Mesothelial cell of epicardium (in vitro differentiated cells): ENCODE measurements around the gene KLHL21. TPM values are rescaled to one million over a fixed set of nuclear protein-coding genes. Genes with fewer than 3 reads are reported as not detected.
"Not testable (repeated sequence)": the region's sequence is repeated elsewhere in the genome, so short reads cannot be mapped to it uniquely, and the experiment has no call there.

ENCODE experiments used
- DNase-seq, 2 experiments: peaks; one replicate each; pipeline ENCODE4 v3.0.0; 2021; ENCODE audit warnings: low spot score in 2 of 2; ENCODE audit not compliant: unreplicated experiment in 2 of 2
- H3K27ac Mint-ChIP-seq: 2 replicates; pipeline ENCODE4 v1.8.0; 2021; ENCODE audit warnings: mixed read lengths
- H3K27me3 Mint-ChIP-seq: 2 replicates; pipeline ENCODE4 v1.8.0; 2021; ENCODE audit warnings: low read depth, mixed read lengths
- H3K36me3 Mint-ChIP-seq: 2 replicates; pipeline ENCODE4 v1.8.0; 2021; ENCODE audit warnings: mixed read lengths
- H3K4me1 Mint-ChIP-seq: 2 replicates; pipeline ENCODE4 v1.8.0; 2021; ENCODE audit warnings: mixed read lengths
- H3K4me3 Mint-ChIP-seq: 2 replicates; pipeline ENCODE4 v1.8.0; 2021; ENCODE audit warnings: mild to moderate bottlenecking, moderate library complexity, mixed read lengths
- H3K9me3 Mint-ChIP-seq: 2 replicates; pipeline ENCODE4 v1.8.0; 2021; ENCODE audit warnings: mixed read lengths
- CTCF ChIP-seq: fragments of 200-600 bp; sonication (generic); IDR thresholded peaks from one replicate; pipeline ENCODE4 v1.5.0; 2021; ENCODE audit warnings: antibody characterized with exemption; ENCODE audit not compliant: unreplicated experiment
- total RNA-seq: library from RNA; stranded (reverse); gene quantifications from 3 replicates; pipeline ENCODE4 v1.2.1, GENCODE V29; 2021

The KLHL21 gene
- total RNA-seq, 1 donor from 2014 or later, result 25.1 TPM

- DNase-seq, result no peak
- no peaks in the 10 kb centered on the region for H3K27me3 Mint-ChIP-seq
- no peak overlapping the region for H3K4me3 Mint-ChIP-seq
- no peak overlapping the region for H3K27ac Mint-ChIP-seq
- peaks cover 26% of the 10 kb centered on the region for H3K36me3 Mint-ChIP-seq
- no peak for TF ChIP-seq CTCF
- H3K9me3 Mint-ChIP-seq, result no peaks in the 10 kb centered on the region
- no peaks in the 10 kb centered on the region for H3K4me1 Mint-ChIP-seq
These were observed 35.6 kb upstream of the KLHL21 start for GRCh38 chr1:6638226-6638625.

DNA sequence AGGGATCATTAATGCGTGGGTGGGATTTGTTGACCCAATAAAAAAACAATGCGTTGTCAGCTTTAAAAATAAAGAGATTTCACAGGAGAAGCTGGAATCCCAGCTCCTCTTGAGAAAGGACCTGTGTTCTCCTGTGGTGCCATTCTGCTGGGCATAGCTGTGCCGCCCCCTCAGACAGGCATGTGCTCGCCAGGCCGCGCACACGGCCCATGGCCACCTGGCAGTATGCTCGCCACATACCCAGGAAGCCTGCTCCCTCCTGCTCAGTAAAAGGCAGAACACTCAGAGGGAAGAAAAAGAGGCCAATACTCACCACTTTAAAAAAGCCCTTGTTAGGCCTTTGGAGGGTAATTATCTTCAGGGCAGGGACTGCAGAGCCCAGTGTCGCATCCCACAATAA lies 35.1 kb upstream of the KLHL21 start:
- Mint-ChIP-seq H3K36me3 (peaks cover 28% of the 10 kb centered on the region), H3K4me1 (no peaks in the 10 kb centered on the region), H3K27me3 (no peaks in the 10 kb centered on the region), H3K9me3 (no peaks in the 10 kb centered on the region), H3K4me3 (no peak overlapping the region), H3K27ac (no peak overlapping the region)
- DNase-seq, result no peak
- no peak for TF ChIP-seq CTCF

DNA sequence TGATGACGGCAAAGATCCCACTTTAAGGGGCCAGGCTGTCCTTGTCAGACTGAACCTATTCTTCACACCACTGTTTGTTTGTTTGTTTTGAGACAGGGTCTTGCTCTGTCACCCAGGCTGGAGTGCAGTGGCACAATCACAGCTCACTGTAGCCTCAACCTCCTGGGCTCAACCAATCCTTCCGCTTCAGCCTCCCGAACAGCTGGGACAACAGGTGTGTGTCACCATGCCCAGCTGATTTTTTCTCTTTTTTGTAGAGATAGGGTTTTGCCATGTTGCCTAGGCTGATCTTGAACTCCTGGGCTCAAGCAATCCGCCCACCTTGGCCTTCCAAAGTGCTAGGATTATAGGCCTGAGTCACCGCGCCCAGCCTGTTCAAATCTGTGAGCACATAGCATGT lies 34.1 kb upstream of the KLHL21 start:
- not testable (repeated sequence) for H3K27ac Mint-ChIP-seq, H3K27me3 Mint-ChIP-seq, H3K9me3 Mint-ChIP-seq

GRCh38 chr1:6635910-6636760 lies 33.5 kb upstream of the KLHL21 start:
- Mint-ChIP-seq H3K4me3 (no peak overlapping the region), H3K4me1 (no peaks in the 10 kb centered on the region), H3K27ac (no peak overlapping the region), H3K36me3 (peaks cover 22% of the 10 kb centered on the region), H3K9me3 (no peaks in the 10 kb centered on the region), H3K27me3 (no peaks in the 10 kb centered on the region)
- TF ChIP-seq CTCF, result no peak
- no peak for DNase-seq

More for the DNA sequence above, 34.1 kb upstream of the KLHL21 start:
- not testable (repeated sequence) for DNase-seq, H3K4me1 Mint-ChIP-seq, H3K4me3 Mint-ChIP-seq
- peaks cover 22% of the 10 kb centered on the region for H3K36me3 Mint-ChIP-seq

DNA sequence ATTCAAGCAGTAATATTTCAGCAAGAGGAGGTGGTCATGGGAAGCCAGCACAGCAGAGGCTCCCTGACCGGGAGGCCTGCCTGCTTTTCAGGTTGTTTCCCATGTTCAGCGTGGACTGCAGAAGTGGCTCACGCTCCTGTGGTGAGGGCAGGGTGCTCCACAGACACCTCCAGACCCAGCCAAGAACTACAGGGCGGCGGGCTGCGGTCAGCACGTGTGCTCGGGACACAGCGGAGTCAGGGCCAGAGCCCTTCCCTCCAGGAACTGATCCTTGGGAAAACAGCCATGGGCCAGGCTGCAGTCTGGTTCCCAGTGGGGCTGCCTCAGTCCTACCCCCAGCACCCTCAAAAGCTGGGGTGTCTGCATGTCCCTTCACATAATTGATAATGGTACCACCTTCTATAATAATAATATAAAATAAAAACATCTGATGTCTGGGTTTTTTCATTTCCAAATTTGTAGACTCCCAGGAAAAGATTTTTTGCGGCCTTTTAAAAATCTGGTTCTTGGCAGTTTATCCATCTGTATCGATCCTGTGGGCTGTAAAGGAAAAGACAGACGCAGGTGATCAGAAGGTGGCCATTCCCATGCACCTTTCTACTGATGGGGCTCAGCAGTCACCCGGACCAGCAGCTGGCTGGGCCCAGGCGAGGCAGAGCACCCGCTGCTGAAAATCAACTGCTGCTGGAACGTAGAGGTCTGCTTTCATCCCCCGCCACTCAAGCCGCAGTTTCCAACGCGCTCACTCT lies 32.7 kb upstream of the KLHL21 start:
- H3K4me3 Mint-ChIP-seq, result no peak overlapping the region
- H3K27ac Mint-ChIP-seq, result peak overlapping the region; percentile 22
- H3K36me3 Mint-ChIP-seq, result peaks cover 20% of the 10 kb centered on the region
- H3K27me3 Mint-ChIP-seq, result no peaks in the 10 kb centered on the region
- H3K4me1 Mint-ChIP-seq, result no peaks in the 10 kb centered on the region
- no peak for TF ChIP-seq CTCF
- DNase-seq, result no peak
- H3K9me3 Mint-ChIP-seq, result no peaks in the 10 kb centered on the region
